ENCODE results near the gene CYP2A13.
"Not testable (repeated sequence)": the region's sequence is repeated elsewhere in the genome, so short reads cannot be mapped to it uniquely, and the experiment has no call there.

Gene CYP2A13

GRCh38 chr19:41127801-41128300 is 39.6 kb downstream of the CYP2A13 start:
- H2AFZ ChIP-seq (ENCODE audit: low read depth, low read length); H3K9me3 ChIP-seq (ENCODE audit: low read length); H3K4me3 ChIP-seq (ENCODE audit: low read length); H3K36me3 ChIP-seq (ENCODE audit: insufficient read depth, low read length); H3K4me1 ChIP-seq (ENCODE audit: insufficient read depth, low read length): not testable (repeated sequence)
- H3K27me3 ChIP-seq (ENCODE audit: insufficient read depth, low read length), result peaks cover 14% of the 10 kb centered on the region

- H3K9me3 ChIP-seq (ENCODE audit: low read length), result no peaks in the 10 kb centered on the region
- peaks cover 14% of the 10 kb centered on the region for H3K27me3 ChIP-seq (ENCODE audit: insufficient read depth, low read length)
- H3K36me3 ChIP-seq (ENCODE audit: insufficient read depth, low read length), result no peaks in the 10 kb centered on the region
- no peak overlapping the region for H3K4me3 ChIP-seq (ENCODE audit: low read length)
- H3K4me1 ChIP-seq (ENCODE audit: insufficient read depth, low read length), result peaks cover 2% of the 10 kb centered on the region
- H2AFZ ChIP-seq (ENCODE audit: low read depth, low read length), result no peak overlapping the region
Measured at GRCh38 chr19:41128692-41129091, 40.4 kb downstream of the CYP2A13 start.

GRCh38 chr19:41131186-41131585 is 42.9 kb downstream of the CYP2A13 start:
- H3K4me1 ChIP-seq (ENCODE audit: insufficient read depth, low read length), result peaks cover 2% of the 10 kb centered on the region
- no peaks in the 10 kb centered on the region for H3K9me3 ChIP-seq (ENCODE audit: low read length)
- H3K27me3 ChIP-seq (ENCODE audit: insufficient read depth, low read length), result peaks cover 15% of the 10 kb centered on the region
- no peak overlapping the region for H2AFZ ChIP-seq (ENCODE audit: low read depth, low read length)
- H3K4me3 ChIP-seq (ENCODE audit: low read length), result no peak overlapping the region
- H3K36me3 ChIP-seq (ENCODE audit: insufficient read depth, low read length), result no peaks in the 10 kb centered on the region

GRCh38 chr19:41133260-41133659 is 45.0 kb downstream of the CYP2A13 start:
- peaks cover 22% of the 10 kb centered on the region for H3K27me3 ChIP-seq (ENCODE audit: insufficient read depth, low read length)
- H3K4me1 ChIP-seq (ENCODE audit: insufficient read depth, low read length), result no peaks in the 10 kb centered on the region
- H3K36me3 ChIP-seq (ENCODE audit: insufficient read depth, low read length), result no peaks in the 10 kb centered on the region
- no peak overlapping the region for H3K4me3 ChIP-seq (ENCODE audit: low read length)
- H3K9me3 ChIP-seq (ENCODE audit: low read length), result peaks cover 5% of the 10 kb centered on the region
- H2AFZ ChIP-seq (ENCODE audit: low read depth, low read length), result no peak overlapping the region

- Histone ChIP-seq H3K27me3 (ENCODE audit: insufficient read depth, low read length) (peaks cover 18% of the 10 kb centered on the region), H3K4me1 (ENCODE audit: insufficient read depth, low read length) (no peaks in the 10 kb centered on the region), H3K4me3 (ENCODE audit: low read length) (no peak overlapping the region), H3K36me3 (ENCODE audit: insufficient read depth, low read length) (no peaks in the 10 kb centered on the region), H3K9me3 (ENCODE audit: low read length) (peaks cover 5% of the 10 kb centered on the region), H2AFZ (ENCODE audit: low read depth, low read length) (no peak overlapping the region)
Measured at GRCh38 chr19:41134616-41135015, 46.4 kb downstream of the CYP2A13 start.

GRCh38 chr19:41135390-41136384 is 47.4 kb downstream of the CYP2A13 start:
- H3K4me3 ChIP-seq (ENCODE audit: low read length), result peak overlapping the region; percentile 19
- H3K9me3 ChIP-seq (ENCODE audit: low read length); H3K36me3 ChIP-seq (ENCODE audit: insufficient read depth, low read length); H3K4me1 ChIP-seq (ENCODE audit: insufficient read depth, low read length); H2AFZ ChIP-seq (ENCODE audit: low read depth, low read length): not testable (repeated sequence)
- peaks cover 18% of the 10 kb centered on the region for H3K27me3 ChIP-seq (ENCODE audit: insufficient read depth, low read length)

- H3K36me3 ChIP-seq (ENCODE audit: insufficient read depth, low read length), result no peaks in the 10 kb centered on the region
- peaks cover 5% of the 10 kb centered on the region for H3K9me3 ChIP-seq (ENCODE audit: low read length)
- H3K27me3 ChIP-seq (ENCODE audit: insufficient read depth, low read length), result peaks cover 12% of the 10 kb centered on the region
- no peak overlapping the region for H3K4me3 ChIP-seq (ENCODE audit: low read length)
- H3K4me1 ChIP-seq (ENCODE audit: insufficient read depth, low read length), result no peaks in the 10 kb centered on the region
- H2AFZ ChIP-seq (ENCODE audit: low read depth, low read length), result no peak overlapping the region
Measured at GRCh38 chr19:41136636-41137455, 48.6 kb downstream of the CYP2A13 start.

- H3K36me3 ChIP-seq (ENCODE audit: insufficient read depth, low read length), result no peaks in the 10 kb centered on the region
- no peak overlapping the region for H2AFZ ChIP-seq (ENCODE audit: low read depth, low read length)
- no peaks in the 10 kb centered on the region for H3K27me3 ChIP-seq (ENCODE audit: insufficient read depth, low read length)
- H3K9me3 ChIP-seq (ENCODE audit: low read length), result no peaks in the 10 kb centered on the region
- H3K4me3 ChIP-seq (ENCODE audit: low read length), result no peak overlapping the region
- H3K4me1 ChIP-seq (ENCODE audit: insufficient read depth, low read length), result no peaks in the 10 kb centered on the region
Measured at GRCh38 chr19:41144403-41144802, 56.2 kb downstream of the CYP2A13 start.

Data from neuron (in vitro differentiated cells).